ENCODE data around the gene RBP3.

RBP3 gene

GRCh38 chr10:47371629-47372485 lies 23.7 kb downstream of the RBP3 start:
- no peak for TF ChIP-seq CTCF (IDR thresholded peaks at IDR 0.05; ENCODE audit: borderline replicate concordance, insufficient read depth, low read depth, low read length)
- no peak overlapping the region for H3K4me3 ChIP-seq (ENCODE audit: low read depth, low read length)

- no peak for TF ChIP-seq CTCF (IDR thresholded peaks at IDR 0.05; ENCODE audit: borderline replicate concordance, insufficient read depth, low read depth, low read length)
- H3K4me3 ChIP-seq (ENCODE audit: low read depth, low read length), result no peak overlapping the region
These were observed 24.6 kb downstream of the RBP3 start for GRCh38 chr10:47372726-47373125.

GRCh38 chr10:47374611-47375536 lies 26.7 kb downstream of the RBP3 start:
- no peak for TF ChIP-seq CTCF (IDR thresholded peaks at IDR 0.05; ENCODE audit: borderline replicate concordance, insufficient read depth, low read depth, low read length)
- H3K4me3 ChIP-seq (ENCODE audit: low read depth, low read length), result no peak overlapping the region

- H3K4me3 ChIP-seq (ENCODE audit: low read depth, low read length), result no peak overlapping the region
- TF ChIP-seq CTCF (IDR thresholded peaks at IDR 0.05; ENCODE audit: borderline replicate concordance, insufficient read depth, low read depth, low read length), result no peak
These were observed 28.5 kb downstream of the RBP3 start for GRCh38 chr10:47376522-47377220.

- no peak overlapping the region for H3K4me3 ChIP-seq (ENCODE audit: low read depth, low read length)
- no peak for TF ChIP-seq CTCF (IDR thresholded peaks at IDR 0.05; ENCODE audit: borderline replicate concordance, insufficient read depth, low read depth, low read length)
These were observed 30.0 kb downstream of the RBP3 start for GRCh38 chr10:47378183-47378510.

- no peak overlapping the region for H3K4me3 ChIP-seq (ENCODE audit: low read depth, low read length)
- TF ChIP-seq CTCF (IDR thresholded peaks at IDR 0.05; ENCODE audit: borderline replicate concordance, insufficient read depth, low read depth, low read length), result no peak
These were observed 30.7 kb downstream of the RBP3 start for GRCh38 chr10:47378606-47379444.

Measured in GM12875 (cell line).